Regular cardiac myocyte (primary cell): Measurements from ENCODE around the gene SOCS3. TPM values are rescaled to one million over a fixed set of nuclear protein-coding genes. Genes with fewer than 3 reads are reported as not detected.

Experiments
- total RNA-seq: library from RNA; depleted of rRNA; stranded (reverse); fragments of >200 nt; gene quantifications from 2 replicates; pipeline ENCODE4 v1.2.3, GENCODE V29; 2014

Gene SOCS3, protein sequence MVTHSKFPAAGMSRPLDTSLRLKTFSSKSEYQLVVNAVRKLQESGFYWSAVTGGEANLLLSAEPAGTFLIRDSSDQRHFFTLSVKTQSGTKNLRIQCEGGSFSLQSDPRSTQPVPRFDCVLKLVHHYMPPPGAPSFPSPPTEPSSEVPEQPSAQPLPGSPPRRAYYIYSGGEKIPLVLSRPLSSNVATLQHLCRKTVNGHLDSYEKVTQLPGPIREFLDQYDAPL
- total RNA-seq = 33.0 and 59.4 TPM in 2 replicates

DNA sequence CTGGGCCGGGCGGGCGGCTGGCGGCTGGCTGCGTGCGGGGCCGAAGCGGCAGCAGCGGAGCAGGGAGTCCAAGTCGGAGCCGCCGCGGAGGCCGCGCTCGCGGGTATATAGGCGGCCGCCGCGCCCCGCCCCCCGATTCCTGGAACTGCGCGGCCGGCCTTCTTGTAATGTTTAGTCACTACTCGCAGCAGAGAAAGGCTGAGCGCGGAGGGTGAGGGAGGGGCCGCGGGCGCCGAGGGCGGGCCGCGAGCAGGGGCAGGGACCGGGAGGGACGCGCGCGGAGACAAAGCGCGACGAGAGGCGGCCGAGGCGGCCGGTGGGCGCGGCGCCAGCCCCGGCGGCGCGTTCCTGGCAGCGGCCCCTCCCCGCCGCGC, at the start of gene SOCS3:
SOCS3 (minus strand) TSS at position 81 of the 374 bp plus-strand sequence. CDS start 982 bp downstream, outside the sequence.

GRCh38 chr17:78378225-78379130, 18.6 kb upstream of the SOCS3 start, which contains the start of gene PGS1:
Gene PGS1, plus strand, starts transcription at chr17:78378649. Its CDS starts 17 bp downstream, at chr17:78378666.

Other genes starting within 250 kb of the SOCS3 start
- gene TMC6, start 231.3 kb downstream of the SOCS3 start, total RNA-seq = 7.6 and 16.1 TPM in 2 replicates
- gene TMC8, start 229.3 kb downstream of the SOCS3 start, total RNA-seq = under 0.01 TPM in 1 of 2 replicates, not detected in the other
- gene C17orf99, start 213.7 kb downstream of the SOCS3 start, total RNA-seq = not detected in 2 replicates
- gene SYNGR2, start 191.5 kb downstream of the SOCS3 start, total RNA-seq = 11.3 and 17.8 TPM in 2 replicates
- 18.6 and 198 TPM in 2 replicates for gene TK1, start 173.0 kb downstream of the SOCS3 start, total RNA-seq
- 55.2 and 60.4 TPM in 2 replicates for gene AFMID, start 172.7 kb downstream of the SOCS3 start, total RNA-seq
- 9.0 and 87.8 TPM in 2 replicates for gene BIRC5, start 145.8 kb downstream of the SOCS3 start, total RNA-seq
- gene TMEM235, start 128.4 kb downstream of the SOCS3 start, total RNA-seq = not detected in 2 replicates
- gene PGS1, start 18.6 kb upstream of the SOCS3 start, total RNA-seq = 20.3 and 36.9 TPM in 2 replicates
- 0.28 TPM in 1 of 2 replicates, not detected in the other for gene DNAH17, start 217.3 kb upstream of the SOCS3 start, total RNA-seq